Renal cortex interstitium (tissue), 11 donors: Measurements from ENCODE around the gene SERPINA6. TPM values are rescaled to one million over a fixed set of nuclear protein-coding genes. Genes with fewer than 3 reads are reported as not detected.
"Not testable (repeated sequence)": the region's sequence is repeated elsewhere in the genome, so short reads cannot be mapped to it uniquely, and the experiment has no call there.

Experiments used
- DNase-seq, 11 donors: peaks; one replicate each; pipeline ENCODE4 v3.0.0-alpha.2; 2013; ENCODE audit warnings: low read depth in 9 of 11, low spot score in 4 of 11; ENCODE audit errors: extremely low read depth in 1 of 11
- polyA plus RNA-seq, 3 donors: library from polyadenylated mRNA; unstranded; fragments of 120-200 nt; gene quantifications; one replicate each; pipeline ENCODE4 v1.2.1, GENCODE V29; 2013; ENCODE audit not compliant: insufficient read length in 3 of 3

The SERPINA6 gene
- polyA plus RNA-seq, 3 donors, result 4.4 to 7.3 (median 7.1) TPM

DNA sequence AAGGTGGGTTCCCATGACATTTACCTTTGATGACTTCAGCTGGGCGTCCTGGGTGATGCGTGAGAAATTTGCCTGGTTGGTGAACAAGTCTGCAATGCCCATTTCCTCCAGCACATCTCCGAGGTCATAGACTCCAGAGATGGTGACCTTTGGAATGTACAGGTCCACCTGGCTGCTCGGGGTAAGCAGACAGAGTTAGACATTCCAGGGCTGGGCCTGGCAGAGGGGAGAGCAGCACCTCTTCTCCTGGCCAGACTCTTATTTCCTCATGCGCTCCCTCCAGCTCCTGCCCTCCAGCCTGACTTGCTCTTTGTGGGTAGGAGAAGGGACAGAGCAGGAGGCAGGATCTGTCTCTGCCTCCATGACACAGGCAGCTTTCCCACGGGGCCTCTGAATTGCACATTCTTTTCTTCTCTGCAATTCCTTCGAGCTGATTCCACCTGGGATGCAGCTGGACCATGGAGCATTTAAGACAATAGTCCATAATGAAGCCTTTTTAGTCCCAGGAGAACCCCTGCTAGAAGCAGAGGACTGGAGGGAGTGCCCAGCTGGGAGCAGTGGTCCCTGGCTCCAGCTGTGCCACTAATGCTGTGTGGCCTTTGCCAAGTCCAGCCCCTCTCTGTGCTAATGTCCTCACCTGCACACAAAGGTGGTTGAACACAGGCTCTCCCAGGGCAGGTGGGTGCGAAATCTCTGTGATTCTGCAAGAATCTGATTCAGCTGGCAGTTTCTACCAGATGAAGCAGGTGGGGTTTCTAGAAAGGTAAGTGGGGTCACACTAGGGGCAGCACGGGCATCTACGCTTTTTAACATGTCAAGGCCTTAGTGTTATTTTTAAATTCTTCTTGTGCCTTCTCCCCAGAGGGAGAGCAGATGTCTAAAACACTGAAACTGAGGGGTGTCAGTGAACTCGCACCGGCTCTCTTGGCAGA lies 16.8 kb downstream of the SERPINA6 start:
- no peak for DNase-seq

GRCh38 chr14:94305620-94306019 lies 17.5 kb downstream of the SERPINA6 start:
- DNase-seq, result no peak

DNA sequence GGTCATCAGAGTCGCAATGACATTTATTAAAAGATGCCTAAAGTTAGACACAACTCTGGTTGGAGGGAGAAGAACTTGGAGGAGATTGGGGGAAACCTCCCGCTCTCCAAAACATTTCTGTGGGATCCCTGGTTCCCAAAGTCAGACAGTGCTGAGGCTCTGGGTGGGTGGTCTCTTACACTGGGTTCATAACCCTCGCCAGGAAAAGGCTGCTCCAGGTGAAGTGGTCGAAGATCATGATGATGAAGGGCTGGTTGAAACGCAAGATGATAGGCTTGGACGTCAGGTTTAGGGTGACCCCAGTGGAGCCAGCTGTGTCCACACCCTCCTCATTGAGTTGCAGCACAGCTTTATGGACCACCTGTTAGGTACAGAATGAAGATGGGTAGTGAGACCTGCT lies 18.9 kb downstream of the SERPINA6 start:
- no peak for DNase-seq

DNA sequence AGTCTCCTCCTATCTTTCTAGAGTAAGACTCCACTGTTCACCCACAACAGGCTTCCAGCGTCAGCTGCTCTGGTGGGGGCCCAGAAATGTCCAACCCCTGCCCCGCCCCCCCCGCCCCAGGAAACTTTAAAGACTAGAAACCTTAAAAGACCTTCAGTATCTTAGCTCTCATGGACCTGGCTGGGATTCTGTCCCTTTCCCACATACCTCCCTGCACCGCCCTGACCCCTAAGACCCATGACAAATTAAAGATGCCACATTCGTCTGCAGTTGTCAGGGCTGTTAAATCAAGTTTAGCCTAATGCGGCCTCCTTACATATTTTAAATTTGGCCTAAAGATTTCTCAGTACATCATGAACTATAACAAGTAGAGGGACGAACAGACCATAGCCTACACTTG lies 20.0 kb downstream of the SERPINA6 start:
- no peak for DNase-seq

DNA sequence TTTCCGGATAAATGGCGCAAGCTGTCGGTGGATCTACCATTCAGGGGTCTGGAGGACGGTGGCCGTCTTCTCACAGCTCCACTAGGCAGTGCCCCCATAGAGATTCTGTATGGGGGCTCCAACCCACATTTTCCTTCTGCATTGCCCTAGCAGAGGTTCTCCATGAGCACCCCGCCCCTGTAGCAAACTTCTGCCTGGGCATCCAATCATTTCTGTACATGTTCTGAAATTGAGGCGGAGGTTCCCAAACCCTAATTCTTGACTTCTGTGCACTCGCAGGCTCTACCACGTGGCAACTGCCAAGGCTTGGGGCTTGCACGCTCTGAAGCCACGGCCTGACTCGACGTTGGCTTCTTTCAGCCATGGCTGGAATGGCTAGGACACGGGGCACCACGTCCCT lies 25.0 kb downstream of the SERPINA6 start:
- no peak for DNase-seq

- not testable (repeated sequence) for DNase-seq
These were observed 27.0 kb downstream of the SERPINA6 start for GRCh38 chr14:94296181-94296545.

GRCh38 chr14:94295360-94296180 lies 27.6 kb downstream of the SERPINA6 start:
- DNase-seq, result no peak

- no peak for DNase-seq
These were observed 29.6 kb downstream of the SERPINA6 start for GRCh38 chr14:94293578-94293924.

- DNase-seq, result no peak
These were observed 30.1 kb downstream of the SERPINA6 start, which contains the start of gene SERPINA10 for GRCh38 chr14:94292872-94293577. Gene SERPINA10 (minus strand): TSS chr14:94293268. CDS start chr14:94290593, 2,675 bp downstream.

DNA sequence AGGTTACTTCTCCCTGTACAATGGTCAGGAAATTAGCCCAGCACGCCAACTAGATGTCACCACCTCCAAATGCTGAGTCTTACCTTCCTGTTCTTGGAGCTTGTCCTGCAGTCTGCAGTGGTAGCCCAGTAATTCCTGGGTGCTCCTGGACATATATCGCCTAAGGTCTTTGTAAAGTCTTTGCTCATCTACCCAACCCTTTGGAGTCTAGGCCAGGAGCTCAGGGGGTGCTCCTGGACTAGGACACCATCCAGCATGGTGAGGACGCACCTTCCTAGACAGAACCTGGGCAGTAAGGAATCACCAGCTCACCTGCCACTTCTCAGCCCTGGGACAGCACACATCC lies 30.6 kb downstream of the SERPINA6 start:
- no peak for DNase-seq

GRCh38 chr14:94291906-94292525 lies 31.1 kb downstream of the SERPINA6 start:
- no peak for DNase-seq

- DNase-seq, result no peak
These were observed 31.8 kb downstream of the SERPINA6 start for GRCh38 chr14:94291159-94291905.

GRCh38 chr14:94290197-94290596 lies 32.9 kb downstream of the SERPINA6 start:
- DNase-seq, result no peak

- no peak for DNase-seq
These were observed 34.3 kb downstream of the SERPINA6 start for GRCh38 chr14:94288610-94289465.

- no peak for DNase-seq
These were observed 38.0 kb downstream of the SERPINA6 start for GRCh38 chr14:94285158-94285557.

- peak in 3 of 11 donors; percentile 5 to 6 (median 5) for DNase-seq
These were observed 38.9 kb downstream of the SERPINA6 start for GRCh38 chr14:94284221-94284620.

DNA sequence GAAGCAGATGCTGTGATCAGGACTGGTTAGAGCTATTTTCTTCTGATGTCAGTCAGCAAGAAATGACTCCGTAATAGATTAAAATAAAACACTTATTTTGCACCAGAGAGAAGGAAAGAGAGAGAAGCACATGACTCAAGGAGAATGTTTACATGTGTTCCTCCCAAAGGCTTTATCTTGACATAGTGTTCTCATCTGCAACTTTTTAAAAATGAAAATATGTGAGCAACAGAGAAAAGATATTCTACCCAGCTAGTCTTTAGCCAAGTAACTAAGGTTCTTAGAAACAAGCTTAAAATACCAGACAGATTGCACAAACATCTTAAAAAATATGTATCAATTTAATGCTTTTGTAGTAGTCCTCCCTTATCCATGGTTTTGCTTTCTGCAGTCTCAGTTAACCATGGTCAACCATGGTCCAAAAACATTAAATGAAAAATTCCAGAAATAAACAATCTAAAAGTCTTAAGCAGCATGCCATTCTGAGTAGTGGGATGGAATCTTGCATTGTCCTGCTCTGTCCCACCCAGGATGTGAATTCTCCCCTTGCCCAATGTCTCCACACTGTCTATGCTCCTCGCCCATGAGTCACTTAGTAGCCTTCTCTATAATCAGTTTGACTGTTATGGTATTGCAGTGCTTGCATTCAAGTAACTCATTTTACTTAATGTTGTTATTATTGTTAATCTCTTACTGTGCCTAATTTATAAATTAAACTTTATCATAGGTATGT lies 40.0 kb downstream of the SERPINA6 start:
- no peak for DNase-seq
